ENCODE results near the gene CTNNA1.
"Not testable (repeated sequence)": the region's sequence is repeated elsewhere in the genome, so short reads cannot be mapped to it uniquely, and the experiment has no call there.

CTNNA1 gene

GRCh38 chr5:138757061-138757776 is 4.0 kb downstream of the CTNNA1 start:
- no peak for DNase-seq (ENCODE audit: low read depth)

GRCh38 chr5:138760448-138761110 is 7.4 kb downstream of the CTNNA1 start:
- no peak for DNase-seq (ENCODE audit: low read depth)

- DNase-seq (ENCODE audit: low read depth): peak; percentile 5
Observed at GRCh38 chr5:138761115-138761514, 7.9 kb downstream of the CTNNA1 start.

GRCh38 chr5:138761670-138762069 is 8.4 kb downstream of the CTNNA1 start:
- DNase-seq (ENCODE audit: low read depth): not testable (repeated sequence)

GRCh38 chr5:138762110-138762509 is 8.9 kb downstream of the CTNNA1 start:
- no peak for DNase-seq (ENCODE audit: low read depth)

GRCh38 chr5:138763037-138763778 is 10.0 kb downstream of the CTNNA1 start:
- DNase-seq (ENCODE audit: low read depth): no peak

GRCh38 chr5:138770291-138770690 is 17.1 kb downstream of the CTNNA1 start:
- DNase-seq (ENCODE audit: low read depth): no peak

GRCh38 chr5:138770977-138771376 is 17.8 kb downstream of the CTNNA1 start:
- no peak for DNase-seq (ENCODE audit: low read depth)

GRCh38 chr5:138772986-138773594 is 19.9 kb downstream of the CTNNA1 start:
- DNase-seq (ENCODE audit: low read depth): no peak

GRCh38 chr5:138773624-138774023 is 20.4 kb downstream of the CTNNA1 start:
- not testable (repeated sequence) for DNase-seq (ENCODE audit: low read depth)

- DNase-seq (ENCODE audit: low read depth): no peak
Observed at GRCh38 chr5:138775034-138775433, 21.8 kb downstream of the CTNNA1 start.

- no peak for DNase-seq (ENCODE audit: low read depth)
Observed at GRCh38 chr5:138778234-138778633, 25.0 kb downstream of the CTNNA1 start.

- no peak for DNase-seq (ENCODE audit: low read depth)
Observed at GRCh38 chr5:138783976-138784375, 30.8 kb downstream of the CTNNA1 start.

- no peak for DNase-seq (ENCODE audit: low read depth)
Observed at GRCh38 chr5:138784590-138784989, 31.4 kb downstream of the CTNNA1 start.

- DNase-seq (ENCODE audit: low read depth): no peak
Observed at GRCh38 chr5:138789771-138790242, 36.6 kb downstream of the CTNNA1 start.

- no peak for DNase-seq (ENCODE audit: low read depth)
Observed at GRCh38 chr5:138790684-138791083, 37.5 kb downstream of the CTNNA1 start.

GRCh38 chr5:138792195-138792790 is 39.1 kb downstream of the CTNNA1 start:
- no peak for DNase-seq (ENCODE audit: low read depth)

GRCh38 chr5:138793575-138793974 is 40.4 kb downstream of the CTNNA1 start:
- no peak for DNase-seq (ENCODE audit: low read depth)

- DNase-seq (ENCODE audit: low read depth): no peak
Observed at GRCh38 chr5:138803285-138803684, 50.1 kb downstream of the CTNNA1 start.

- no peak for DNase-seq (ENCODE audit: low read depth)
Observed at GRCh38 chr5:138803935-138804334, 50.7 kb downstream of the CTNNA1 start.

- DNase-seq (ENCODE audit: low read depth): no peak
Observed at GRCh38 chr5:138805096-138805495, 51.9 kb downstream of the CTNNA1 start.

- no peak for DNase-seq (ENCODE audit: low read depth)
Observed at GRCh38 chr5:138807182-138807581, 54.0 kb downstream of the CTNNA1 start.

Measured in T-helper 22 cell (primary cell).